Measurements from ENCODE around the gene PRTG. TPM values are rescaled to one million over a fixed set of nuclear protein-coding genes. Genes with fewer than 3 reads are reported as not detected.

The PRTG gene
- total RNA-seq, 1 donor from 2014 or later, result 8.6 TPM

DNA sequence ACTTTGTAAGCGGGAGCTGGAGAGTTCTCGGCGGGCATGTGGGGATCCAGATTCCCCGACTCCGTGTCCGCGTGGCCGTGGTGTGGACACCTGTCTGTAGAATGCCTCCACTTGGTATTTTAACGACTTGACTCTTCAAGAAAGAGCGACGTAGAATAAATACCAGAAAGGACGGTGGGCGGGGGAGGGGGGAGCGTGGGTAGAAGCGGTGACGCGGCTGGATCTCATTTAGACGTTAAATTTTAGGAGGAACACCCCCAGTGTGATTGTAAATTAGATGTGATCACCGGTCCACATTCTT is 154.2 kb downstream of the PRTG start:
- Histone ChIP-seq H3K27ac (peak overlapping the region; percentile 73), H3K4me1 (no peaks in the 10 kb centered on the region), H3K36me3 (no peaks in the 10 kb centered on the region), H3K27me3 (peaks cover 15% of the 10 kb centered on the region), H3K9me3 (no peaks in the 10 kb centered on the region), H3K4me3 (peak overlapping the region; percentile 53)
- ATAC-seq, result no peak
- intact Hi-C loops (cut with DNase I), result no loop called here
- DNase-seq, result no peak
- TF ChIP-seq, protein P1, sequence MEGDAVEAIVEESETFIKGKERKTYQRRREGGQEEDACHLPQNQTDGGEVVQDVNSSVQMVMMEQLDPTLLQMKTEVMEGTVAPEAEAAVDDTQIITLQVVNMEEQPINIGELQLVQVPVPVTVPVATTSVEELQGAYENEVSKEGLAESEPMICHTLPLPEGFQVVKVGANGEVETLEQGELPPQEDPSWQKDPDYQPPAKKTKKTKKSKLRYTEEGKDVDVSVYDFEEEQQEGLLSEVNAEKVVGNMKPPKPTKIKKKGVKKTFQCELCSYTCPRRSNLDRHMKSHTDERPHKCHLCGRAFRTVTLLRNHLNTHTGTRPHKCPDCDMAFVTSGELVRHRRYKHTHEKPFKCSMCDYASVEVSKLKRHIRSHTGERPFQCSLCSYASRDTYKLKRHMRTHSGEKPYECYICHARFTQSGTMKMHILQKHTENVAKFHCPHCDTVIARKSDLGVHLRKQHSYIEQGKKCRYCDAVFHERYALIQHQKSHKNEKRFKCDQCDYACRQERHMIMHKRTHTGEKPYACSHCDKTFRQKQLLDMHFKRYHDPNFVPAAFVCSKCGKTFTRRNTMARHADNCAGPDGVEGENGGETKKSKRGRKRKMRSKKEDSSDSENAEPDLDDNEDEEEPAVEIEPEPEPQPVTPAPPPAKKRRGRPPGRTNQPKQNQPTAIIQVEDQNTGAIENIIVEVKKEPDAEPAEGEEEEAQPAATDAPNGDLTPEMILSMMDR (IDR thresholded peaks at IDR 0.05), result no peak

DNA sequence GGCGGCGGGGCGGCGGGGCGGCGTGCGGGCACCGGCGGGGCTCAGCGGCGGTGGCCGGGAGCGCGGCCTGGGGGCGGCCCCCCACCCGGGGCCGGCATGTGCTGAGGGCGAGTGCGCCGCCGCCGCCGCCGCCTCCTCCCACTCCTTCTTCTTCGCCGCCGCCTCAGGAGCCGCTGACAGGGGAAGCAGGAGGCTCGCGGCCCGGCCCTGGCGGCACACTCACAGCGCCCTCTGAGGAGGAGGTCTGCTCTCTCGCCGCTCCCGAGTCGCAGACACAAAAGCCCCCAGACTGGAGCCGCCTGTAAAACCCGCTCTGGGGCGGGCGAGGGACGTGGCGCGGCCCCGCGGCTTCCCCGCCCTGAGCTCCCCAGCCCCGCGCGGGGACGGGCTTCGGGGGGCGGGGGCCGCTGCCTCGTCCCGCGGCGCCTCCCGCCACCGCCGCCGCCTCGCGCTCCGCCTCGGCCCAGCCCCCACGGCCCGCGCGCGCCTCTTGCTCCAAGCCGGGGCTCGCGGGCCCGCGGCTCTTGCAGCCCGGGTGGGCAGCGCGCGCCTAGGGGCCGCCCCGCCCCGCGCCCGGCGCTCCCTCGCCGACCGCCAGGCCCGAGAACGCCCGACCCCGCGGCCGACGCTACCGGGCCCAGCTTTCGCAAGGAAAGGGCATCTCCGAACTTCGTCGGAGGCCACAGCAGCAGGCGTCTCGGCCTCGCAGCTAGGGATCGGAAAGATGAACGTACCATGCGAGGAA is 154.7 kb downstream of the PRTG start, which contains the start of gene PYGO1:
TSS of gene PYGO1 (minus strand) at position 276 of the 745 bp plus-strand sequence. CDS start 462 bp downstream, outside the sequence.
- H3K27me3 ChIP-seq, result peaks cover 15% of the 10 kb centered on the region
- ATAC-seq, result peak; percentile 88

DNA sequence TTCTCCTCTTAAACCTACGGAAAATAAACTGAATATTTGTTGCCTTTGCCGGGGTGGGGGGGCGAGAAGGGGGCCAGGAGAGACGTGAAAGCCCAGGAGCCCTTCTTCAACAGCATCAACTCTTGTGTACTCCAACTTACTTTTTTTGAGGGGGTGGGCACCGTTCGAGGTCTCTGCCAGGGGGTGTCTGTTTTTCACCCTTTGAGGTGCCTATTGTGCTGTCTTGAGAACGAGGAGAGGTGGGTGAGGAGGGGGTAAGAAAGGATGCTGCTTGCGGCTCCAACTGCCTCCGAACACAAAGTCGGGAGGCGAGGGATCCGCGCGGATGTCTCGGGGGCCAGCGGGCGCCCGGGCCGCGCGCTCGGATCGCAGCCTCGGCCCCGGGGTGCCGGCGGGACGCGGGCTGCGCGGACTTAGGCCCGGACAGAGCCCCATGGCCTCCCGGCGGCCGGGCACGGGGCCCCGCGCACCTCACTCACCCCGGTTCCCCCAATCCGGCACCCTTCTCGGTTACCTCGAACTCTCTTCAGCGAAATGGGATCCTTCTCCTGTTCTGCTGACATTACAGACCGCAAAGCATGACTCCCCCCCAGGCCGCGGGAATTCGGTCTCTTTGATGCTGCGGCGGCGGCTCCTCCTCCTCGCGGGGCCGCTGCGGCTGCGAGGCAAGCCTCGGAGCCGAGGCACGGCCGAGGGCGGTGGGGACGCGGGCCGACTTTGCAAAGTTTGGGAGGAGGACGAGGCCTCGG is 155.5 kb downstream of the PRTG start:
- peak overlapping the region; percentile 70 for H3K27ac ChIP-seq
- no peaks in the 10 kb centered on the region for H3K36me3 ChIP-seq
- H3K4me3 ChIP-seq, result peak overlapping the region; percentile 62
- TF ChIP-seq, protein P1 (IDR thresholded peaks at IDR 0.05), result no peak
- ATAC-seq (peak; percentile 59), DNase-seq (no peak)
- no peaks in the 10 kb centered on the region for H3K4me1 ChIP-seq
- no peaks in the 10 kb centered on the region for H3K9me3 ChIP-seq
- peaks cover 15% of the 10 kb centered on the region for H3K27me3 ChIP-seq
- intact Hi-C loops (cut with DNase I), result no loop called here

More for the DNA sequence above, 154.7 kb downstream of the PRTG start, which contains the start of gene PYGO1:
- peak; percentile 86 for DNase-seq
- Histone ChIP-seq H3K27ac (peak within 1 kb of the TSS; percentile 73), H3K4me1 (no peaks in the 10 kb centered on the region), H3K4me3 (peak within 1 kb of the TSS; percentile 62), H3K36me3 (no peaks in the 10 kb centered on the region), H3K9me3 (no peaks in the 10 kb centered on the region)
- TF ChIP-seq, protein P1 (IDR thresholded peaks at IDR 0.05), result no peak
- intact Hi-C loops (cut with DNase I), result no loop called here

DNA sequence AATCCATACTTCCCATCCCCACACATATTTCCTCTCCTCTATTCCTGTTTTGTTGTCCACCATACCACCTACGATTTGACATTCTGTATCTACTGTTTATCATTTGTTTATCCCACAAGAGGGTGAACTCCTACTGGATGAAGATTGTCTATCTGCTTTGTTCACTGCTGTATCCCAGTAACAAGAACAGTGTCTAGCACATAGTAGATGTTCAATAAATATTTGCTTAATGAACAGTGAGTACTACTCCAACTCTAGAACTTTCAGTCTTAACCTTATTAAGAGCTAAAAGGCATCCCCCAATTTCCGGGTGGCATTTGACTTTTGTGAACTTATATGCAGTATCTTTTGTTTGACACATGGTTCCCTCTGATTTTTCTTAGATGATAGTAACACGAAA is 156.1 kb downstream of the PRTG start:
- Histone ChIP-seq H3K4me1 (no peaks in the 10 kb centered on the region), H3K36me3 (no peaks in the 10 kb centered on the region), H3K4me3 (peak overlapping the region; percentile 62), H3K9me3 (no peaks in the 10 kb centered on the region), H3K27ac (no peak overlapping the region), H3K27me3 (peaks cover 15% of the 10 kb centered on the region)
- TF ChIP-seq, protein P1 (IDR thresholded peaks at IDR 0.05), result no peak
- DNase-seq, result no peak
- intact Hi-C loops (cut with DNase I), result no loop called here
- ATAC-seq, result no peak

DNA sequence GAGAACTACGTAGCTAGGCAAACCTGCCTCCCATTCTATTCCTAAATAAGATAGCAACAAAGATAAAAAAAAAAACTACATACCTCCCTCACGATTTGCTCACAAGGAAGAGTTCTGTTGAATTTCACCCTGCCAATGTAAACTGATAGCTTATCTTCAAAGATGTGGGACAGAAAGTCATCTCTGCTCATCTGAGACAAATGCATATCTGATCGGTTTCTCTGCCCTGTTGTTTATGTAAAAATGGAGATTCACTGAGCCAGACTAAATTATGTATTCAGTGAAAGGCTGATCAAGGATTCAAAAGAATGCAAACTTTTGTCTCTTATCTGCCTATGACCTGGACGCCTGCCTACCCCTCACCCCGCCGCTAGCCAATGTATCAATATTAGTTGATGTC is 166.0 kb downstream of the PRTG start:
- H3K27ac ChIP-seq, result no peak overlapping the region
- no peaks in the 10 kb centered on the region for H3K4me1 ChIP-seq
- intact Hi-C loops (cut with DNase I), result no loop called here
- DNase-seq (no peak), ATAC-seq (no peak)
- TF ChIP-seq, protein P1 (IDR thresholded peaks at IDR 0.05), result no peak
- H3K4me3 ChIP-seq, result no peak overlapping the region
- H3K27me3 ChIP-seq, result no peaks in the 10 kb centered on the region
- H3K36me3 ChIP-seq, result no peaks in the 10 kb centered on the region
- no peaks in the 10 kb centered on the region for H3K9me3 ChIP-seq
